ENCODE results near the gene ANO1. TPM values are rescaled to one million over a fixed set of nuclear protein-coding genes. Genes with fewer than 3 reads are reported as not detected.
A peak's percentile ranks its signal among the peaks of the same experiment; 100 is the strongest.

ANO1 gene
- total RNA-seq, 4 donors from 2014 or later, result 1.7 to 13.9 (median 5.3) TPM

- no peak for TF ChIP-seq CTCF (IDR thresholded peaks at IDR 0.05)
- ATAC-seq (ENCODE audit: low FRiP score), result peak; percentile 31
- DNase-seq (ENCODE audit: low spot score), result no peak
Observed at GRCh38 chr11:70078781-70079616, 882 bp downstream of the ANO1 start.

- ATAC-seq (ENCODE audit: low FRiP score), result no peak
Observed at GRCh38 chr11:70079691-70080090, 1.6 kb downstream of the ANO1 start.

DNA sequence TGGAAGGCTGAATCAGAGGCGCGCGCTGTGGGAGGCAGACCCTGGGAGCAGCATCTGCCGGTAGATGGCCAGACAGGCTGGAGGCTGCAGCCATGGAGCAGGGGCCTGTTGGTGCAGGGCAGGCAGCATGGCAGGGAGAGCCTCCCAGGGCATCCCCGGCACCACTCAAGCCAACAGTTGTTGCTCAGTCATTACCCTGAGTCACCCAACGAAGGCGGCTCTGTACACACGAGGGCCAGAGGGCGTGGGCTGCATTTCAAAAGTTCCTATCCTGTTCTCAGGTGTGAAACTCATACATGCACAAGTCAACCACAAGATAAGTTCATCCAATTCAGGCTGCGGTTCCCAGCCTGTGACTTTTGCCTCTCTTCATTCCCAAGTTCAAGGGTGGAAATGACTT is 2.6 kb downstream of the ANO1 start:
- ATAC-seq (ENCODE audit: low FRiP score) (no peak), DNase-seq (ENCODE audit: low spot score) (no peak)
- no peak for TF ChIP-seq CTCF (IDR thresholded peaks at IDR 0.05)

More at GRCh38 chr11:70079691-70080090, 1.6 kb downstream of the ANO1 start:
- no peak for DNase-seq (ENCODE audit: low spot score)
- TF ChIP-seq CTCF (IDR thresholded peaks at IDR 0.05), result no peak

- TF ChIP-seq CTCF (IDR thresholded peaks at IDR 0.05), result no peak
- DNase-seq (ENCODE audit: low spot score), result no peak
- no peak for ATAC-seq (ENCODE audit: low FRiP score)
Observed at GRCh38 chr11:70082829-70083228, 4.7 kb downstream of the ANO1 start.

- TF ChIP-seq CTCF (IDR thresholded peaks at IDR 0.05), result no peak
- DNase-seq (ENCODE audit: low spot score), result no peak
- no peak for ATAC-seq (ENCODE audit: low FRiP score)
Observed at GRCh38 chr11:70084046-70084984, 6.2 kb downstream of the ANO1 start.

DNA sequence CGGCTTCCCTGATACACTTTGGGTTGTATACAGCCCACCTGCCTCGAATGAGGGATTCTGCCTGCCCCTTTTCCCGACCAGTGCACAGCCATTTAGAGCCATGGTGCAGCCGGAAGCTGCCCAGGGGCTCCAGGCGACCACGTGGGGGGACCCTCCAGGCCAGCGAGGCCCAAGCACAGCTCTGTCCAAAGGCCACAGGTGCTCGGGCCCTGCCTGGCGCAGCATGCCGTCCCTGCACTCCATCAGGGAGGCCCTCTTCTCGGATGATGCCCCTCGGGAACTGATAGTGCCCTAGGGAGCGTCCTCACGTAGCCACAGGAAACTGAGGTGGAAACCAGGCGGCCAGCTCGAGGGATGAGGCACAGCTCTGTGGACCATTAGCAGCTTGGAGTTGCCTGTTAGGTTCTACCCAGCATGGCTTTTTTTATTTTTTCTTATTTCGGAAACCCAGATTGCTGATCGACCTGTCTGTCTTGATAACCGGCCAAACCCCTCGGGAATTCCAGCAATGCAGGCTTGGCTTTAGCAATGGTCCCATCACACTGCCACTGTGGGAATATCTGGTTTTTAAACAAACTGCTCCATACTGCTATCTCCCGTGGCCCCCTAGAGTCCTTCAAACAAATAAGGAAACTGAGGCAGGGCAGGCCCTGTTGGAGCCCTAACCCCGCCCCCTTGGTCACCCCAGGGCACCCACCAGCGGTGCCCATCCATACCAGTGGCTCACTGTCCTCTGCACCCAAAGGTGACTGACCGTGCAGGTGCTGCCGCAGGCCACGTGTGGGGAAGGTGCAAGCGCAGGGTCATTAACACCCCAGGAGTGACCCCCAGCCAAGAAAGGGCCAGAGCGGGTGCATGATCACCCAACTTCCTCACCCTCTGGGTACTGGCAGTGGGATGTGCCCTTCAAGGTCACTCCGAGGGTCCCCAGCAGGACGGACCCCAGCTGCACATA is 8.0 kb downstream of the ANO1 start:
- ATAC-seq (ENCODE audit: low FRiP score) (no peak), DNase-seq (ENCODE audit: low spot score) (no peak)
- no peak for TF ChIP-seq CTCF (IDR thresholded peaks at IDR 0.05)
